Measurements from ENCODE around the gene EPAS1. TPM values are rescaled to one million over a fixed set of nuclear protein-coding genes. Genes with fewer than 3 reads are reported as not detected.

Gene EPAS1
- total and polyA plus RNA-seq, 2 experiments from 2014 or later = 47.5 to 73.8 TPM

GRCh38 chr2:46364797-46365457 is 67.7 kb downstream of the EPAS1 start:
- in situ Hi-C loops (cut with MboI) = no loop called here
- no peak overlapping the region for H3K4me3 ChIP-seq
- peak; percentile 79 for DNase-seq
- H3K9ac ChIP-seq = no peak overlapping the region
- H3K9me2 ChIP-seq (ENCODE audit: insufficient read depth) = no peaks in the 10 kb centered on the region
- H3K9me3 ChIP-seq (ENCODE audit: low read depth) = no peaks in the 10 kb centered on the region
- H3K27me3 ChIP-seq (replicated peaks; ENCODE audit: insufficient read depth) = no peaks in the 10 kb centered on the region
- H3K36me3 ChIP-seq (ENCODE audit: low read depth) = no peaks in the 10 kb centered on the region
- H3F3A ChIP-seq (ENCODE audit: insufficient read depth) = peaks cover 10% of the 10 kb centered on the region
- H4K20me1 ChIP-seq (ENCODE audit: insufficient read depth) = no peaks in the 10 kb centered on the region
- no peak overlapping the region for H3K27ac ChIP-seq
- 50 to 55% methylated on average over 4 of the region's 4 CpGs for WGBS, 2 experiments (ENCODE audit: low coverage in 1 of 2, low lambda C conversion rate in 2 of 2, missing lambda C conversion rate in 2 of 2)
- TF ChIP-seq EZH2 (IDR thresholded peaks at IDR 0.05; ENCODE audit: insufficient read depth, poor library complexity, severe bottlenecking) (no peak), EZH2phosphoT487 (IDR thresholded peaks at IDR 0.05; ENCODE audit: insufficient read depth, low read depth) (no peak)
- no peak overlapping the region for H3K4me2 ChIP-seq (ENCODE audit: unreplicated experiment)
- peaks cover 7% of the 10 kb centered on the region; the same call in 1 of the 2 replicates for H3K4me1 ChIP-seq (ENCODE audit: insufficient read depth)
- H2AFZ ChIP-seq = no peak overlapping the region
- 0 out of 2 replicates have a peak, but pooled peaks cover 8% of the 10 kb centered on the region for H3K79me2 ChIP-seq (ENCODE audit: insufficient read depth)

- Histone ChIP-seq H3K4me1 (ENCODE audit: insufficient read depth) (peaks cover 7% of the 10 kb centered on the region; the same call in 1 of the 2 replicates), H3K9me3 (ENCODE audit: low read depth) (no peaks in the 10 kb centered on the region), H3K9ac (no peak overlapping the region), H2AFZ (no peak overlapping the region), H3K27ac (no peak overlapping the region), H3K4me2 (ENCODE audit: unreplicated experiment) (no peak overlapping the region), H3F3A (ENCODE audit: insufficient read depth) (peaks cover 10% of the 10 kb centered on the region), H4K20me1 (ENCODE audit: insufficient read depth) (no peaks in the 10 kb centered on the region), H3K27me3 (replicated peaks; ENCODE audit: insufficient read depth) (no peaks in the 10 kb centered on the region), H3K4me3 (no peak overlapping the region), H3K9me2 (ENCODE audit: insufficient read depth) (no peaks in the 10 kb centered on the region), H3K79me2 (ENCODE audit: insufficient read depth) (0 out of 2 replicates have a peak, but pooled peaks cover 8% of the 10 kb centered on the region), H3K36me3 (ENCODE audit: low read depth) (0 out of 2 replicates have a peak, but pooled peaks cover 6% of the 10 kb centered on the region)
- peak; percentile 57 for DNase-seq
- in situ Hi-C loops (cut with MboI) = no loop called here
- TF ChIP-seq EZH2 (IDR thresholded peaks at IDR 0.05; ENCODE audit: insufficient read depth, poor library complexity, severe bottlenecking) = no peak
- 88 to 90% methylated on average over 15 of the region's 15 CpGs for WGBS, 2 experiments (ENCODE audit: low coverage in 1 of 2, low lambda C conversion rate in 2 of 2, missing lambda C conversion rate in 2 of 2)
These were observed 68.9 kb downstream of the EPAS1 start for GRCh38 chr2:46365913-46366667.

GRCh38 chr2:46366668-46367052 is 69.5 kb downstream of the EPAS1 start:
- Histone ChIP-seq H3K4me1 (ENCODE audit: insufficient read depth) (peaks cover 7% of the 10 kb centered on the region; the same call in 1 of the 2 replicates), H3K9me2 (ENCODE audit: insufficient read depth) (no peaks in the 10 kb centered on the region), H3K27ac (no peak overlapping the region), H2AFZ (no peak overlapping the region), H3K9me3 (ENCODE audit: low read depth) (no peaks in the 10 kb centered on the region), H3K36me3 (ENCODE audit: low read depth) (peaks cover 6% of the 10 kb centered on the region; the same call in 1 of the 2 replicates), H3K79me2 (ENCODE audit: insufficient read depth) (0 out of 2 replicates have a peak, but pooled peaks cover 8% of the 10 kb centered on the region), H3K4me2 (ENCODE audit: unreplicated experiment) (no peak overlapping the region), H3K27me3 (replicated peaks; ENCODE audit: insufficient read depth) (no peaks in the 10 kb centered on the region), H3K9ac (no peak overlapping the region), H3K4me3 (no peak overlapping the region), H3F3A (ENCODE audit: insufficient read depth) (peaks cover 10% of the 10 kb centered on the region), H4K20me1 (ENCODE audit: insufficient read depth) (no peaks in the 10 kb centered on the region)
- TF ChIP-seq EZH2phosphoT487 (IDR thresholded peaks at IDR 0.05; ENCODE audit: insufficient read depth, low read depth) (no peak), EZH2 (IDR thresholded peaks at IDR 0.05; ENCODE audit: insufficient read depth, poor library complexity, severe bottlenecking) (no peak)
- 91 to 94% methylated on average over 9 of the region's 9 CpGs for WGBS, 2 experiments (ENCODE audit: low coverage in 1 of 2, low lambda C conversion rate in 2 of 2, missing lambda C conversion rate in 2 of 2)
- in situ Hi-C loops (cut with MboI) = no loop called here
- DNase-seq = no peak

- Histone ChIP-seq H3K79me2 (ENCODE audit: insufficient read depth) (0 out of 2 replicates have a peak, but pooled peaks cover 8% of the 10 kb centered on the region), H3K4me3 (no peak overlapping the region), H3K4me2 (ENCODE audit: unreplicated experiment) (no peak overlapping the region), H3K9me2 (ENCODE audit: insufficient read depth) (no peaks in the 10 kb centered on the region), H3K27me3 (replicated peaks; ENCODE audit: insufficient read depth) (no peaks in the 10 kb centered on the region), H3K9ac (no peak overlapping the region), H3F3A (ENCODE audit: insufficient read depth) (peaks cover 10% of the 10 kb centered on the region), H3K36me3 (ENCODE audit: low read depth) (peaks cover 6% of the 10 kb centered on the region; the same call in 1 of the 2 replicates), H3K4me1 (ENCODE audit: insufficient read depth) (peaks cover 7% of the 10 kb centered on the region; the same call in 1 of the 2 replicates), H3K9me3 (ENCODE audit: low read depth) (no peaks in the 10 kb centered on the region), H2AFZ (no peak overlapping the region), H4K20me1 (ENCODE audit: insufficient read depth) (no peaks in the 10 kb centered on the region), H3K27ac (no peak overlapping the region)
- no peak for DNase-seq
- WGBS, 2 experiments (ENCODE audit: low coverage in 1 of 2, low lambda C conversion rate in 2 of 2, missing lambda C conversion rate in 2 of 2) = 94 to 95% methylated on average over 6 of the region's 6 CpGs
- TF ChIP-seq EZH2phosphoT487 (IDR thresholded peaks at IDR 0.05; ENCODE audit: insufficient read depth, low read depth) (no peak), EZH2 (IDR thresholded peaks at IDR 0.05; ENCODE audit: insufficient read depth, poor library complexity, severe bottlenecking) (no peak)
- in situ Hi-C loops (cut with MboI) = no loop called here
These were observed 70.1 kb downstream of the EPAS1 start for GRCh38 chr2:46367286-46367685.
